NOMO-1 treated with dmso at 0.1 percent for 144 hours (cell line): Measurements from ENCODE around the gene FUT2.
"Not testable (repeated sequence)": the region's sequence is repeated elsewhere in the genome, so short reads cannot be mapped to it uniquely, and the experiment has no call there.

ENCODE experiments used
- DNase-seq: peaks from one replicate; lab custom pipeline; 2025; ENCODE audit not compliant: unreplicated experiment; lab: John Stamatoyannopoulos, UW

FUT2 gene

DNA sequence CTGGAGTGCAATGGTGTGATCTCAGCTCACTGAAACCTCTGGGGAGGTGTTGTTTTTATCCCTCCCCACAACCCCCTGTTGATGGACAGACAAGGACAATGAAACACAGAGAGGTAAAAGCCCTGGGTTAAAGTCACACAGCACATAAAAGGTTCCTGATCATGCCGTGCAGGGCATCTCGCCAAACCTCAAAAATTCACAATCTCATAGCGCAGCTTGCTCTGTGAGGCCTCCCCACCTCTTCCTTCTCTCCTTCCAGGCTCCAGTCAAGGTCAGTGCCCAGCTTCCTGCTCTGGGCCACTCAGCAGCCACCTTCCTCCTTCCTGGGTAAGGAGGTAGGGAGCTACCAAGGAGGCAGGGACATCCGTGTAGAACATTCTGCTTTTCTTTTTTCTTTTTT lies 2.3 kb downstream of the FUT2 start:
- DNase-seq: no peak

DNA sequence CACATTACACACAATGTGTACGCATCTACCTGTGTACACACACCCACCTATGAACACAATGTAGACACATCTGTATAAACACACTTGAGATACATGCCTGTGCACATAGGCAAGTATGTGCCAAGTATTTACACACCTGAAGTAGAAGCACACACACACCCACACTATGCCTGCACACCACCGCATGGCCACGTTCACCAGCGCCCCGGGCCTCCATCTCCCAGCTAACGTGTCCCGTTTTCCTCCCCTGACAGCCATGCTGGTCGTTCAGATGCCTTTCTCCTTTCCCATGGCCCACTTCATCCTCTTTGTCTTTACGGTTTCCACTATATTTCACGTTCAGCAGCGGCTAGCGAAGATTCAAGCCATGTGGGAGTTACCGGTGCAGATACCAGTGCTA lies 6.9 kb downstream of the FUT2 start:
- DNase-seq: no peak

DNA sequence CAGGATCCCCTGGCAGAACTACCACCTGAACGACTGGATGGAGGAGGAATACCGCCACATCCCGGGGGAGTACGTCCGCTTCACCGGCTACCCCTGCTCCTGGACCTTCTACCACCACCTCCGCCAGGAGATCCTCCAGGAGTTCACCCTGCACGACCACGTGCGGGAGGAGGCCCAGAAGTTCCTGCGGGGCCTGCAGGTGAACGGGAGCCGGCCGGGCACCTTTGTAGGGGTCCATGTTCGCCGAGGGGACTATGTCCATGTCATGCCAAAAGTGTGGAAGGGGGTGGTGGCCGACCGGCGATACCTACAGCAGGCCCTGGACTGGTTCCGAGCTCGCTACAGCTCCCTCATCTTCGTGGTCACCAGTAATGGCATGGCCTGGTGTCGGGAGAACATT lies 7.5 kb downstream of the FUT2 start:
- DNase-seq: no peak

DNA sequence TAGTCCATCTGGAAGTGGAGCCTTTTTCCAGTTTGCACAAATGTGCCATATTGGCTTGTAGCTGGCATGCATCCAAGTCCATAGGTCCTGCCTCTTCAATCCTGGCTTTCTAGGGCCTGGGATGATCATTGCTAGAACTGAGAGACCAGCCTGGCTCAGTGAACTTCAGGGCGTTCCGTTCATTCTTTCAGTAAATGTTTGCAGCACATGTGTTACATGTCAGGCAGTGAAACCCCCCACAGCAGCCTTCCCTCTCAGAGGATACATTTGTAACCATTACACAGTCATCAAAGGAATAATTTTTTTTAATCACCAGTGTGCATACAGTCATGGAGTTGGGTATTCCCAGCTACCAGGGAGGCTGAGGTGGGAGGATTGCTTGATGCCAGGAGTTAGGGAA lies 9.7 kb downstream of the FUT2 start:
- no peak for DNase-seq

DNA sequence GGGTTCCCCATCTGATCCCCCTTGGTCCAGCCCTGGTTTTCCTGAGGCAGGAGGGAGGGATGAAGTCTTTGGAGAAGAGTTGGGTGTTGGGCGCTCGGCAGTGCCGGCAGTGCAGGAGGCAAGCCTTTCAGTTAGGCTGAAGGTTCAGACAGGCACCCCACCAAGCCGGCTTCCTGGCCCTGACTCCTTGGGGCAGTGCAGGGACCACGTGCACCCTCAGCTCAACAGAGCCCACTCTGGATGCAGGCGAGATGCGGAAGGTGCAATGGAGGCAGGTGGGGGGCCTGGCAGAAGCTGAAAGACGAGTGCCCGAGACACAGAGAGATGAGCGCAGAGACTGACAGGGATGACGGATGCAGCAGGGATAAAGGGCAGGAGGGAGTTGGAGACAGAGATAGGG lies 12.7 kb downstream of the FUT2 start:
- no peak for DNase-seq

DNA sequence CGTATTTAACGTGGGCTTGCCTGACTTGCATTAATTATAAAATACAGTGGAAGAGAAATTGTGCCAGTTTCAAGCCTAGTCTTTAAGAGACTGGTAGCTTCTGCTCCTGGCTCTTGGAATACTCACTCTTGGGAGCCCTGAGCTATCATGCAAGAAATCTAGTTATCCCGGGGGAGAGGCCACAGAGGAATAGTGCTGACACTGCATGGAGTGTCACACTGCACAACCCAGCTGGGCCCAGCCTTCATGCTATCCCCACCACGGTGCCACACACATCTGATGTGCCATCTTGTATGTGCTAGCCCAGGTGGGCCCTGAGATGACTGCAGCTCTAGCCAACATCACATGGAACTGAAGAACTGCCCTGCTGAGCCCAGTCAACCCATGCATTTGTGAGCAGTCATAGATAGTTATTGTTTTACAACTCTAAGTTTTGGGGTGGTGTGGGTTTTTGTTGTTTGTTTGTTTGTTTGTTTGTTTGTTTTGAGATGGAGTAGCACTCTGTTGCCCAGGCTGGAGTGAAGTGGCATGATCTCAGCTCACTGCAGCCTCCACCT lies 15.4 kb downstream of the FUT2 start:
- DNase-seq: no peak

DNA sequence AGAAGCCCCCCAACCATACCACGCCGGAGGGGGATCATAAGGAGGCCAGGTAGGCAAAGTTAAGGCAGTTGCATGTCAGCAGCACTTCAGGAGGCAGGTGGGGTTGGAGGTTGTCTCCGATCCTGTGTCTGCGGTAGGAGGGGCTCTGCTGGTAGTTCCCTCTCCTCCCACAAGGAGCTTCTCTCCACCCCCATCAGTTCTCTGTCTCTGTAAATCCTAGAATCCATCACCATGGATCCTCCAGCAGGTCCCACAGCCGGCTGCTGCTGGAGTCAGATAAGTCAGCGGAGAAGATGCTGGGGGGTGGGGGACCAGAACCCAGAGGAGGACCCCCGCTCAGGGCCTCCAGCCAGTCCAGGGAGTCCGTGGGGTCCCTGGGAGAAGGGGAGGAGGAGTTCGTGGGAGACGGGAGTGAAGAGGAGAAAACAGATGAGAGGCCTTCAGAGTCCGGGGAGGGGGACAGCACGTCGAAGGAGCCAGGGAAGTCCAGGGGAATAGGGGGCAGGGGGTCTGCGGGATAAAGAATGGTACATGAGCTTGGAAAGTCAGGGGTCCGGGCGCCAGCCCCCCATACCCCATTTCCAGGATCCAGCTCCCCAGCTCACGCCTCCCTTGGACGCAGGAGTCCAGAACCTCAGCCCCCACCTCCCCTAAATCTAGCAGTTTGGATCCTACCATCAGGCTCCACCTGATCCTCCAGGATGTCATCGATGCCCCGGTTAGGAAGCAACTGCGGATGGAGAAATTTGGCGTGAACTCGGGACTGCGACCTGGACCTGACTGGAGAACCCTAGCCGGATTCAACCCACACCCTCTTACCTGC lies 17.5 kb downstream of the FUT2 start:
- DNase-seq: no peak

DNA sequence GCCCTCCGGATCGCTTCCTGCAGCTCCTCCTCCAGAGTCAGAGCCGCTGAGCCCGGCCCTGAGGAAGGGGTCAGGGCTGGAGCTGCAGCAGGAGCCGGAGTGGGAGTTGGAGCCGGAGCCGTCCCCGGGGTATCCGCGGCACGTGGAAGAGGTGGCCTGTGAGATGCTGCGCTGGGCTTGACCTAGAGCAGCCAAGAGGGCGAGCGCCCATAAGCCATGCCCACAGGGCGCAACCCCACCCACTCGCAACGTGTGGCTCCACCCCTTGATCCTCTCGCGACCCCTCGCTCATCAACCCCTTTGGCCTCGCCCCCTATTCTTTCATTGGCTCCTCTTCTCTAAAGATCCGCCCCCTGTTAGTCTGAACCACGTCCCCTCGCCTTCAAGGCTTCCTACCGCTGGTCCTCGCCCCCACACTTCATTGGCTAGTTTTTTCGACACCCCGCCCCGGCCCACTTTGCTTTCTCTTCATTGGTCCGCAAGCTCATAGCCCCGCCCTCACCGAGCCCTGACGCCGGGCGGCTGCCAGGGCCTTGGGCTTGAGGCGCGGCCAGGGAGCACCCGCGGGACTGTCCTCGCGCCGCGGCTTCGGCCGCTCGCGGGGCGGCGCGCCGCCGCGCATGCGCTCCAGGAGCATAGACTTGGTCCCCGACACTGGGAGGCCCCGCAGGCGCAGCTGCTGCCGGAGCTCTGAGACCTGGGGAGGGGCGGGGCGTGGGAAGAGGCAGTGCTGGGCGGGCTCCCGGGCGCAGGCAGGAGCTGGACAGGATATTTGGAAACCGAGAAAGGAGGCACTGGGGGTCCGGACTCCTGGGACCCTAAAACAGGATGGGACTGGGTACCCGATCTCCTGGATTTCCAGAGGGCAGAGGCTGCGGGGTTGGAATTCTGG lies 18.3 kb downstream of the FUT2 start:
- DNase-seq: peak; percentile 100

DNA sequence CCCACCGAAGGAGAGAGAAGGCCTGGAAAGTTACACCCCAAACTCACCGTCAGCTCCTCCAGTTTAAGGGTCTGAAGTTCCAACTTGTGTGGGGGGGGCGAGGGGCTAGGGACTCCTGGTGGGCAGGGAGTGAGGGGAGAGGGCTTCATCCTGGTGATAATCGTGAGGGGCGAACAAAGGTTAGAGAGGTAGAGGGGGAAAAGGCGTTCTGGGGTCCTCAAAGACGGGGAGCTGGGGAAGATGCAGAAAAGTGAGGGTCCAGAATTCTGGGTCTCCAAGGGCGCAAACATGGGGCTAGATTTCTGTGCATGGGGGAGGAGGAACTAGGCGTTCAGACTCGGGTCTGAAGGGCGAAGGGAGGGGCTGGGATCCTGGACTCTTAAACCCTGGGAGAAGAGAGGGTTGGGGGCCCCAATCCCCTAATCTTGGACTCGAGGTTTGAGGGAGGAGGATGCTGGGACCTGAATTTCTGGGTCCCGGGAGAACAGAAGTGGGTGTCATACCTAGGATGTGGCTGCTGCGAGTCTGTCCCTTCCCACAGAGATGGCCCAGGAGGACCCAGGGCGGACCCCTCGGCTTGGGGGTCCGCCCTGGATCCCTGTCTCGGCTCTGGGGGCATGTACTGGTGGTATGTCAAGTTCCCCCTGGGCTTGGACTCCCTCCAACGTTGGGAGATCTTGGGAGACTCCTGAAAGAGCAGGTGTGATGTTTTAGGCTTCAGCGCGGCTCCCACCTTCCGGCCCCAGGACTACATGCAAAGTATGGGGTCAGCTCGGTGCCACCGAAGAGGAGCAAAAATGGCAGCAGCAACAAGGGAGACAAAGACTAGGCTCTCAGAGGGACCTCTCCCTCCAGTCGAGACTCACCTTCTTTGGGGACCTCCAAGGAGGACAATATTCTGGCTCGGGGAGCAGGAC lies 19.2 kb downstream of the FUT2 start:
- no peak for DNase-seq

DNA sequence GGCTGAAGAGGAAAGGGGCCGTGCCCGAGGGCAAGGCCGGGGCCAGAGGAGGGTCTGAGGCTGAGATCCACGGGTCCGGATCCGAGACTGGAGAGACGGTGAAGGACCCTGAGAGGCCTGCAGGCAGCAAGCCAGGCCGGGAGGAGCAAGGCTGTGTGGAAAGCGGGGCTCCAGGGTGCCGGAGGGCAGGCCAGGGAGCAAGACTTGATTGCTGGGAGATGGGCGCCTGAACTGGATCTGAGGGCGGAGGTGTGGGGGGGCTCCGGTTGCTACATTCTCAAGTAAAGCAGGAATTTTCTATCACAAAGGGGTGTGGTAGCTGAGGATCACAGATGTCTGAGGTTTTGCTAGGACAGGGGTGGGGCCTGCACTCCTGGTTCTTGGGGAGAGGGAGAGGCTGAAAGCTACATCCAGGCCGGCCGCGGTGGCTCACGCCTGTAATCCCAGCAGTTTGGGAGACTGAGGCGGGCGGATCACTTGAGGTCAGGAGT lies 20.0 kb downstream of the FUT2 start:
- no peak for DNase-seq

DNA sequence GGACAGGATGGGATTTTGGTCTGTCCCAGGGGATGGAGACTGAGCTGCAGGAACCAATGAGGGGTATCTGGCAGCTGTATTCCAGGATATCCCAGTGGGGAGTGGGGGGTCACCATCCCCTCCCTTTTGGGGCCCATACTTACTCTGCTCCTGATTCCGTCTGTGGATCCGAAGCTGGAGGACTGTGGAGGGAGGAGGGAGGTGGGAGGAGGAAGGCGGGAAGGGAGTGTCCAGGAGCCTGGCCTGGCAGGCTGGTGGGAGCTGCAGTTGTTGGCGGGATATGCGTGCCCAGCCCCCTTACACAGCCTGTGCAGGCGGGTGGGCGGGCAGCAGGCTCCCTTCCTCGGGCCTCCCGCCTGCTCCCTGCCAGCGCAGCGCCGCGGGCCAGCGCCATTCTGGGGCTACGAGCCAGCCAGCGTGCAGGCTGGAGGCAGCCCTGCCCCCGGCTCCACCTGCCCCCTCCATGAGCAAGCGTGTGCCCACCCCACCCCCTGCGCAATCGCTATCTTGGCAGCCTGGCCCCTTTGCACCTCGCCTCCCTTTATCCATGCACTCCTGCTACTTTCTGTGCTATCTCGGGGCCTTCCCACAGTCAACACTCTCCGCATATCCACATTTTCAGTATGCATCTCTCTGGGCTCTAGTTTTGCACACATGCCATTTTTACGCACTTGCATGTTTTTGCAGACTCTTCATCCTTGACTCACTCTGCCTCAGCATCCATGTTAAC lies 21.0 kb downstream of the FUT2 start:
- DNase-seq: no peak

DNA sequence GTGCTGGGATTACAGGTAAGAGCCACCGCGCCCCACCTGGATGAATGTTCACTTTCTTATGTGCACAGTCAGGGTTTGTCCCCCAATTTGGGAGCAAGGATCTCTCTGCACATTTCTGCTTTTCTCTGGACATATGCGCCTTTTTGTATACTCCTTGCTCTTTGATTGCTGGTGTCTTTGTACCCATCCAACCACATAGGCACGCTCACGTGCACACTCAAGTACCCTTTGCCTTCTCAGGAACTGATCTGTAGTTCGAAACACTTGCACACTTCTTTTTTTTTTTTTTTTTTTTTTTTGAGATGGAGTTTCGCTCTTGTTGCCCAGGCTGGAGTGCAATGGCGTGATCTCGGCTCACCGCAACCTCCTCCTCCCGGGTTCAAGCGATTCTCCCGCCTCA lies 22.3 kb downstream of the FUT2 start:
- not testable (repeated sequence) for DNase-seq

DNA sequence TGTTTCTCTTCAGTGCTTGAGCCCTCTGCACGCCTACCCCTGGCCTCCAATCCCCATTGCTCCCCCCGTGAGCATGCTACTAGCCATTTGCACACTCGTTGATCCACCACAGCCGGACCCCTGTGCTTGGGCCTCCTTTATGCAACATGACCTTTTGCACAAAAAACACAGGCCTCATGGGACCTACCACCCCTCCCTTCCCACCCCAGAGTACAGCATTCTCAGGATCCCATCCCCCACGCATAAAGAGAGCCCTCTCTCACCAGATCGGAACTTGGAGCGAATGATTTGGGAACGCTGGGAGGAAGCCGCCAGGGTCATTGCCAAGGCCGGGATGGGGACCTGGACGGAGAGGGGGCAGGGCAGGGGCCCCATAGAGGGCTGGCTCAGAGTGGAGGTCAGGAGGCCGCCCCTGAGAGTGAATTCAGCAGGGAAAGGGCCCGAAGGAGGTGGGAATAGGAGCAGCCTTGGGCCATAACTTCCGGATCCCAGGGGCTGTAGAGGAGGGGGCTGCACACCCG lies 23.0 kb downstream of the FUT2 start:
- no peak for DNase-seq

DNA sequence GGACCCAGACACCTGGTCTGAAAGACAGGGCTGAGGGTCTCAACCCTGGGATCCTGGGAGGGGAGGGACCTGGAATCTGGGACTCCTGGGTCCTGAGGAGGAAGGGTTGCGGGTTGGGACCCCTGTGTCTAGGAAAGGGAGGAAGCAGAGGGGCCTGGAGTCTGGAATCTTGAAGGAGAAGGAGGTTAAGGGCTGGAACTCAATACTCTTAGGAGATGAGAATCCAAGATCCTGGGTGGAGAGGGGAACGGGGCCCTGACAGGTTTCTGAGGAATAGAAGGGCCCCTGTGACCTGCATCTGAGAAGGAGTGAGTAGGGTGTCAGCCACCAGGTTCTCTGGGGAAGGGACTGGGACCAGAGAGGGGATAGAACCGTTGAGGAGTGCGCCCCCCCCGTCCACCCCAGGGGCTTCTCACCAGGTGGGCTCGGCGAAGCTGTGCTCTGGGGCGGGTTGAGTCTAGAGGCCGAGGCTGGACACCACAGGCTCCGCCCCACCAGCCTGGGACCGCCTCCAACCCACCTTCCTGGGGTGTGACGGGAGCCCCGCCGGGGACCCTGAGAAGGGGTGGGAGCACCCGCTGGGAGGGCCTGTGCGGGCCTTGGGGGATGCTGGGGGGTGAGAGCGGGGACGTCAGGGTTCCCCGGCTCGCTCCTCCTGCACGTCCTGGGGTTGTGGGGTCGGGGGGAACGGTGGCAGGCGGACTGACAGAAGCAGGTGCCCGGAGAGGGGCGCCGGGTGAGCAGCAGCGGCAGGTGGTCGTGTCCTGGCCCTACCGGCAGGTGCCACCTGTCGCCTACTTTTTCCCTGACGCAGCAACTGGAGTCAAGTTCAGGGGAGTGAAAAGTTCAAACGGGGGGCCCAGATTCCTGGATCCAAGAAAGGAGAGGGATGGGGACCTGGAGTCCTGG lies 23.7 kb downstream of the FUT2 start, which contains the start of gene MAMSTR:
Gene MAMSTR (minus strand): TSS at position 463 of the 909 bp plus-strand sequence. CDS start 694 bp downstream, outside the sequence.
- no peak for DNase-seq

DNA sequence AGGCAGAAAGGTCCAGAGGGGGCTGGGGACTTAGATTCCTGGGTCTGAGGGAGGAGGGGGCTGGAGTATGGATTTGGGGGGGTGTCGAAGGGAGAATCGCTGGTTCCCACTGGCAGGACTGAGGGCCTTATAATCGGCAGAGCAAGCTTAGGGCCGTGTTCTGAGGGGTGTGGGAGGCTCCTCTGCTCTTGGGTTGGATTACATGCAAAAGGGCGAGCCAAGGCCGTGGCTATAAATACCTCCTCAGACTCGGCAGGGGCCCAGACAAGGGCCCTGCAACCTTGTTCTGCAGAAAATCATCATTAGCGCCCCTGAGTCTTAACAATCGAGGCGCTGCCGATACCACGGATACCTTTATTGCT lies 24.5 kb downstream of the FUT2 start:
- no peak for DNase-seq

DNA sequence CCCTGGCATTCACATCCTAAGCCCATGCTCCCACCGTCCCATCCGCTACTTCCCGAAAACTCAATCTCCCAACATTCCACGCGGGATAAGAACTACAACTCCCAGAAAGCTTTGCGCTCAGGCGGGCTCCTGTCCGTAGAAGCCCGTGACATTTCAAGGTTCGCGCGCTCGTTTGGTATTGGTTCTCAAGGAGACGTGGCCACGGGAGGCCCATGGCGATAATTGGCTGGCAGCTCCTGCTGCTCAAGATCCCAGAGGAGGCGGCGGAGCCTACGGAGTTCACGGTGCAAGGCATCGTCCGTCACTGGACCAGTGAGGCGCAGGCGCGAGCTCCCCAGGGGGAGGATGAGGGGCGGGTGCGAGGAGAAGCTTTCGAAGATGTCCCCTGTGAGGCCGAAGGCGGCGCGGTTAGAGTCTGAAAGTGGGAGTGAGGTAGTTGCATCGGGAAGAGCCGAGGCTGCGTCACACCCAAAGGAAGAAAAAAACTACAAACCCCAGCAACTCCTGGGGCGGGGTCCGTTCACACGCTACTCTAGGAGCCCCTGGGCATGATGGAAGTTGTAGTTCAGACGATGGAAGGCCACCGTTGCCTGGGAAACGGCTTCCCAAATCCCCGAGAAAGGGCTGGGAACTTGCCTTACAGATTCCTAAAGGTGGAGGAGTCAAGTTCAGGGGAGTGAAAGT lies 25.0 kb downstream of the FUT2 start:
- peak; percentile 95 for DNase-seq

DNA sequence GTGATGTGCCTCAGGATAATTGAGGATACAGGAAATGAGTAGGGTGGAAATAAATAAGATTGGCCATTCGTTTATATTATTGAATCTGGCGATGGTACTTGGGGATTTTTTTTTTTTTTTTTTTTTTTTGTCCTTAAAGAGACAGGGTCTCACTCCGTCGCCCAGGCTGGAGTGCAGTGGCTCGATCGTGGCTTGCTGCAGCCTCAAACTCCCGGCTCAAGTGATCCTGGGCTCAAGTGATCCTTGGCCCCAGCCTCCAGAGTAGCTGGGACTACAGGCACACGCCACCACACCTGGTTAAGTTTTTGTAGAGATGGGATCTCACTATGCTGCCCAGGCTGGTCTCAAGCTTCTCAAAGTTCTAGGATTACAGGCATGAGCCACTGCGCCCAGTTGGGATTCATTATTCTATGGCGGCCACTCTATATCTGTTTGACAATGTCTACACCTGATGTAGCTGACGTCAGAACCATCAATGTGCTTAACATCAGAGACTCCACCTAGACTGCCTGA lies 26.5 kb downstream of the FUT2 start:
- DNase-seq: no peak
